Uterus (tissue), 4 donors: Measurements from ENCODE around the gene NEIL1. TPM values are rescaled to one million over a fixed set of nuclear protein-coding genes. Genes with fewer than 3 reads are reported as not detected.

Experiments used
- DNase-seq, 2 donors: peaks; one replicate each; pipeline ENCODE4 v3.0.0-alpha.2; 2019 to 2020
- H3K27ac ChIP-seq, 2 donors: fragments of 200-600 bp; sonication (generic); 1 replicate in 1 of 2; 2 replicates in 1 of 2; pipeline ENCODE4 v1.5.1; 2016 to 2018
- H3K27me3 ChIP-seq, 2 donors: fragments of 200-600 bp; sonication (generic); one replicate each; pipeline ENCODE4 v1.5.1; 2018 to 2019; ENCODE audit warnings: control low read depth in 1 of 2
- H3K36me3 ChIP-seq, 2 donors: fragments of 200-600 bp; sonication (generic); one replicate each; pipeline ENCODE4 v1.5.1; 2019; ENCODE audit warnings: control low read depth in 1 of 2
- H3K4me1 ChIP-seq, 2 donors: fragments of 200-600 bp; sonication (generic); one replicate each; pipeline ENCODE4 v1.5.1; 2018 to 2019; ENCODE audit warnings: control low read depth in 1 of 2
- H3K4me3 ChIP-seq, 2 donors: fragments of 200-600 bp; sonication (generic); 1 replicate in 1 of 2; 2 replicates in 1 of 2; pipeline ENCODE4 v1.5.1; 2018 to 2019; ENCODE audit warnings: mild to moderate bottlenecking in 1 of 2
- H3K9me3 ChIP-seq, 2 donors: fragments of 200-600 bp; sonication (generic); one replicate each; pipeline ENCODE4 v1.5.1; 2019; ENCODE audit warnings: control low read depth in 1 of 2
- POLR2A ChIP-seq, 2 donors: fragments of 450-650 bp; IDR thresholded peaks; one replicate each; pipeline ENCODE4 v1.6.1; 2016; ENCODE audit warnings: antibody characterized with exemption in 2 of 2, mild to moderate bottlenecking in 1 of 2, moderate library complexity in 1 of 2
- intact Hi-C: fragments of 100-400 bp; cut with DNase I; formaldehyde crosslinking; loops from one replicate; pipeline ENCODE4 v1.15.1; 2023; ENCODE audit warnings: low total_unique reads
- total RNA-seq, 4 donors: library from RNA; depleted of rRNA in 3 of 4; stranded (reverse); fragments of >200 nt in 3 of 4; gene quantifications; one replicate each; pipeline versions ENCODE4 v1.1.0 to v1.2.4, GENCODE V29; 2014 to 2023
- TF ChIP-seq, protein P1 (sequence below), 4 experiments: fragments of 200-600 bp in 2 of 4; fragments of 450-650 bp in 2 of 4; sonication (generic) in 2 of 4; IDR thresholded peaks; one replicate each; pipeline ENCODE4 v1.5.1; 2016 to 2019; ENCODE audit warnings: antibody characterized with exemption in 4 of 4, mild to moderate bottlenecking in 2 of 4, moderate library complexity in 1 of 4
- donor health status: DM: yes; HTN: yes; CAD: no.

The NEIL1 gene
- total RNA-seq, 4 donors from 2014 or later: 6.5 to 155 (median 37.2) TPM

DNA sequence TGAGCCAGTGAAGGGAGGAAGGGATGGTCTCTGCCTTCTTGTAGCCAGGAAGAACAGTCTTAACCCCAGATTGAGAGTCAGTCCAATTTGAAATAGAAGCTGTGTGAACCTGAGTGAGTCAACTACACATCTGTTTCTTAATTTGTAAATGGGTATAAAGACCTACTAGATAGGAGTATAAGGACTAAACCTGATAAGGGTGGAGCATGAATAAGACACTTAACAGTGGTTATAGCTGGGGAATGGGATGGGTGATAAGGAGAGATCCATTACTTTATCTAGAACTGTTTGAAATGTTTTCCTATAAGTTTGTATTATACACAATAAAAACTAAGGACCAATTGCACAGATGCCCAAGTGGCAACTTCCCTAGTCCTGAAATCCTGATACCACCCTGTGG is 20.2 kb downstream of the NEIL1 start:
- intact Hi-C loops: loop anchor here (10.0 kb wide), 1 partner anchor 258 kb away; the partner anchor contains the start of gene SNUPN
- Histone ChIP-seq H3K4me3 (no peak overlapping the region), H3K27me3 (no peaks in the 10 kb centered on the region), H3K4me1 (no peaks in the 10 kb centered on the region), H3K27ac (no peak overlapping the region), H3K36me3 (no peaks in the 10 kb centered on the region), H3K9me3 (no peaks in the 10 kb centered on the region)
- no peak for TF ChIP-seq POLR2A (IDR thresholded peaks at IDR 0.05)
- TF ChIP-seq, protein P1, sequence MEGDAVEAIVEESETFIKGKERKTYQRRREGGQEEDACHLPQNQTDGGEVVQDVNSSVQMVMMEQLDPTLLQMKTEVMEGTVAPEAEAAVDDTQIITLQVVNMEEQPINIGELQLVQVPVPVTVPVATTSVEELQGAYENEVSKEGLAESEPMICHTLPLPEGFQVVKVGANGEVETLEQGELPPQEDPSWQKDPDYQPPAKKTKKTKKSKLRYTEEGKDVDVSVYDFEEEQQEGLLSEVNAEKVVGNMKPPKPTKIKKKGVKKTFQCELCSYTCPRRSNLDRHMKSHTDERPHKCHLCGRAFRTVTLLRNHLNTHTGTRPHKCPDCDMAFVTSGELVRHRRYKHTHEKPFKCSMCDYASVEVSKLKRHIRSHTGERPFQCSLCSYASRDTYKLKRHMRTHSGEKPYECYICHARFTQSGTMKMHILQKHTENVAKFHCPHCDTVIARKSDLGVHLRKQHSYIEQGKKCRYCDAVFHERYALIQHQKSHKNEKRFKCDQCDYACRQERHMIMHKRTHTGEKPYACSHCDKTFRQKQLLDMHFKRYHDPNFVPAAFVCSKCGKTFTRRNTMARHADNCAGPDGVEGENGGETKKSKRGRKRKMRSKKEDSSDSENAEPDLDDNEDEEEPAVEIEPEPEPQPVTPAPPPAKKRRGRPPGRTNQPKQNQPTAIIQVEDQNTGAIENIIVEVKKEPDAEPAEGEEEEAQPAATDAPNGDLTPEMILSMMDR (IDR thresholded peaks at IDR 0.05): no peak
- DNase-seq: no peak

DNA sequence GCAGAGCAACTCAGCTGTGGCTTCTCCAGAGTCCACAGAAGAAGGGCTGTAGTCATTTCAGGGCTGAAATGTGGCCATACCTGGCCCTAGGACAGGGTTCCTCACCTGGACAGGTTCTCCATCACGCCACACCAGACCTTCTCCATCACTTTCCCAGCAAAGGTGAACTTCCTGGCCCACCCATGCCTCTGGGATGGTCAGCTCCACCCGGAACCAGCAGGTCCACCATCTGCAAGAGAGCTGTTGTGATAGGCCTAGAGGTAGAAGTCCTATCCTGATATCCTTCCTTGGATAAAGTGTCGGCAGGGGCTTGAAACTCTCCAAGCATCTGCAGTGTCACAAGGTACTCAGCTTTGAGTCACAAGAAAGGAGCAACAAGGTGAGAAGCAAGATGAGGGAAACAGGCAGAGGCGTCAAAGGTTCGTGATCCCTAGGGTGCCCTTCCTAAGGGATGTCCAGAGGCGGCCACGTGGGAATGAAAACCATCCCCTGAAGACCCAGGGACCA is 20.6 kb downstream of the NEIL1 start:
- DNase-seq: no peak
- H3K4me1 ChIP-seq: no peaks in the 10 kb centered on the region
- H3K36me3 ChIP-seq: no peaks in the 10 kb centered on the region
- H3K4me3 ChIP-seq: peak overlapping the region; percentile 85 to 98
- intact Hi-C loops: loop anchor here (10.0 kb wide), 1 partner anchor 257 kb away; the partner anchor contains the start of gene SNUPN
- peak overlapping the region; percentile 92 to 96 for H3K27ac ChIP-seq
- TF ChIP-seq, protein P1 (IDR thresholded peaks at IDR 0.05): no peak
- TF ChIP-seq POLR2A (IDR thresholded peaks at IDR 0.05): no peak
- H3K27me3 ChIP-seq: no peaks in the 10 kb centered on the region
- H3K9me3 ChIP-seq: no peaks in the 10 kb centered on the region

DNA sequence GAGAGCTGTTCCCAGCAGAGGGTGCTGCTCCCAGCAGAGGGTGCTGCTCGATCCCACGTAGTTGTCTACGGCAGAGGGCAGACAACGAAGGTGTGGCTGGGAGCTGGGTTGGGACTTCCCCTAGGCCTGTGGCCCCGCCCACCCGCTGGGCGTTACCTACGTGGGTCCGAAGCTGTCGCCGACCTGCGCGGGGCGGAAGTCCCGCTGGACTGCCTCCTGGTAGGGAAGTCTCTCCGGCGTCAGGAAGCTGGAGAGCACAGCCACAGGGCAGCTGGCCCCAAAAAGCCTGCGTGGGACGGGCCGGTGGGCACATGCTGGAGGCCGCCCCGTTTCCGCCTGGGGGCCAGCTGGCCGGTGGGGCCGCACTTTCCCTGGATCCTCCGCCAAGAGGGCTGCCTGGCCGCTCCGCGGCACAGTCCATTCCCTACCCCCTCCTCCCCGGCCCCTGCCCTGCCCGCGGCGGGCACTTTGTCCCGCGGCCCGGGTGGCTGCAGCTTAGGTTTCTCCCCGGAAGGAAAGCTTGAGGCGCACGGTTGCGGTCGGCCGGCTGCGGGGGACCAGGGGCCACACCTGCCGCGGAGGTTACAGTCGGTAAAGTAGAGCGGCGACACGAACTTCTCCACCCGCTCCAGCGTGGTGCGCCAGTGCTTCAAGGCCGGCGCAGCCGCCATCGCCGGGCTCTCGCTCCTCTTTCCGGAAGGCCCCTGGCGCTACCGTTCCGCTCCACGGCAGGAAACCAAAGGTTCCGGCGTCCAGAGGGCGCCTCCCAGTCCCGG is 21.3 kb downstream of the NEIL1 start, which contains the start of gene MAN2C1:
Gene MAN2C1, minus strand, starts transcription at position 695 of the 776 bp plus-strand sequence. Its CDS starts 24 bp downstream, at position 671.
- TF ChIP-seq, protein P1 (IDR thresholded peaks at IDR 0.05): peak; percentile 71 to 85 (median 77)
- TF ChIP-seq POLR2A (IDR thresholded peaks at IDR 0.05): peak; percentile 48 to 71
- peak; percentile 92 to 94 for DNase-seq
- peak within 1 kb of the TSS; percentile 85 to 98 for H3K4me3 ChIP-seq
- peak within 1 kb of the TSS; percentile 92 to 96 for H3K27ac ChIP-seq
- H3K4me1 ChIP-seq: no peaks in the 10 kb centered on the region
- H3K27me3 ChIP-seq: no peaks in the 10 kb centered on the region
- H3K9me3 ChIP-seq: no peaks in the 10 kb centered on the region
- intact Hi-C loops: loop anchor here (10.0 kb wide), 1 partner anchor 257 kb away; the partner anchor contains the start of gene SNUPN
- H3K36me3 ChIP-seq: no peaks in the 10 kb centered on the region

DNA sequence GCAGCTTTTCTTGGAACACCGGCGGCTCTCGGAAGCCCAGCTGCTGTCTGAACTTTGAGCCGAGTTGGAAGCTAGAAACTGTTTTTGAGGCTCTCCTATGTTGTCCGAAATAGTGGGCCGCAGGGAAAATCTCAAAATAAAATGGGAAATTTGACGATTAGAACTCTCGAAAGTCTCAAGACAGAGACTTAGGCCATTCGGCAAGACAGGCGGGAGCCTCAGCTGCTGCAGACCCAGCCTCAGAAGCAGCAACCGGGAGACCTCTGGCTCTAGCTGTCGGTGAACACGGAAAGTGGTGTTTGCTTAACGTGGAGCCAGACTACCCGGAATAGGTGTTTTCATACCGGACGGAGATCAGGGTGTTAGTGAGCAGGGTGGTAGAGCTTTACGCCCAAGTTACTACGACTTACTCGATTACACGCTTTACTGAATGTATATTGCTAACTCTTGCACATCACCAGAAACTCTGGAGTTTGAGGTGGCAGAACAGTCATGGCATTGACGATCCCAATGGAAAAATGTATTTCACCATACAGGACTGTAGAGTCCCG is 21.9 kb downstream of the NEIL1 start:
- Histone ChIP-seq H3K27ac (peak overlapping the region; percentile 92 to 96), H3K9me3 (no peaks in the 10 kb centered on the region), H3K4me1 (no peaks in the 10 kb centered on the region), H3K27me3 (no peaks in the 10 kb centered on the region), H3K4me3 (peak overlapping the region; percentile 85 to 98), H3K36me3 (no peaks in the 10 kb centered on the region)
- intact Hi-C loops: loop anchor here (10.0 kb wide), 1 partner anchor 256 kb away; the partner anchor contains the start of gene SNUPN
- no peak for TF ChIP-seq POLR2A (IDR thresholded peaks at IDR 0.05)
- TF ChIP-seq, protein P1 (IDR thresholded peaks at IDR 0.05): peak in 1 of 4 experiments; percentile 1
- no peak for DNase-seq
